HG03442 (cell line): Measurements from ENCODE around the gene SYNE3.

Experiments
- ATAC-seq: cut with Tn5 transposase; IDR thresholded peaks from one replicate; pipeline ENCODE4 v1.9.1; 2021; ENCODE audit warnings: mild to moderate bottlenecking, moderate library complexity; ENCODE audit not compliant: unreplicated experiment

SYNE3 gene

GRCh38 chr14:95516554-95517181, at the start of gene SYNE3:
Gene SYNE3, minus strand, starts transcription at chr14:95516650. Its CDS starts 40,829 bp downstream, at chr14:95475821.
- peak; percentile 35 for ATAC-seq

GRCh38 chr14:95564060-95564459, 47.6 kb upstream of the SYNE3 start:
- ATAC-seq, result no peak

GRCh38 chr14:95562892-95563685, 46.6 kb upstream of the SYNE3 start:
- no peak for ATAC-seq

- peak; percentile 92 for ATAC-seq
Measured at GRCh38 chr14:95561001-95561412, 44.6 kb upstream of the SYNE3 start.

GRCh38 chr14:95559203-95559602, 42.8 kb upstream of the SYNE3 start:
- ATAC-seq, result no peak

- no peak for ATAC-seq
Measured at GRCh38 chr14:95557832-95558231, 41.4 kb upstream of the SYNE3 start.

- no peak for ATAC-seq
Measured at GRCh38 chr14:95557291-95557690, 40.8 kb upstream of the SYNE3 start.

- ATAC-seq, result no peak
Measured at GRCh38 chr14:95555053-95555452, 38.6 kb upstream of the SYNE3 start.

- no peak for ATAC-seq
Measured at GRCh38 chr14:95553141-95553540, 36.7 kb upstream of the SYNE3 start.

- ATAC-seq, result no peak
Measured at GRCh38 chr14:95551435-95551834, 35.0 kb upstream of the SYNE3 start.

- no peak for ATAC-seq
Measured at GRCh38 chr14:95549656-95550585, 33.5 kb upstream of the SYNE3 start.

GRCh38 chr14:95548328-95548929, 32.0 kb upstream of the SYNE3 start:
- no peak for ATAC-seq

- ATAC-seq, result no peak
Measured at GRCh38 chr14:95547626-95548327, 31.3 kb upstream of the SYNE3 start.

- ATAC-seq, result no peak
Measured at GRCh38 chr14:95547272-95547625, 30.8 kb upstream of the SYNE3 start.

- no peak for ATAC-seq
Measured at GRCh38 chr14:95545515-95546168, 29.2 kb upstream of the SYNE3 start.

GRCh38 chr14:95544588-95544987, 28.1 kb upstream of the SYNE3 start:
- ATAC-seq, result no peak

GRCh38 chr14:95543021-95543420, 26.6 kb upstream of the SYNE3 start:
- ATAC-seq, result no peak

GRCh38 chr14:95541932-95542930, 25.8 kb upstream of the SYNE3 start:
- no peak for ATAC-seq

- ATAC-seq, result no peak
Measured at GRCh38 chr14:95541346-95541745, 24.9 kb upstream of the SYNE3 start.
